ENCODE measurements around the gene SPTBN2.

SPTBN2 gene

GRCh38 chr11:66693356-66694055, 35.5 kb downstream of the SPTBN2 start (continued):
- no peak for TF ChIP-seq ARNTL (CRISPR knock-in tag; IDR thresholded peaks at IDR 0.05; ENCODE audit: borderline replicate concordance, low read depth)

DNA sequence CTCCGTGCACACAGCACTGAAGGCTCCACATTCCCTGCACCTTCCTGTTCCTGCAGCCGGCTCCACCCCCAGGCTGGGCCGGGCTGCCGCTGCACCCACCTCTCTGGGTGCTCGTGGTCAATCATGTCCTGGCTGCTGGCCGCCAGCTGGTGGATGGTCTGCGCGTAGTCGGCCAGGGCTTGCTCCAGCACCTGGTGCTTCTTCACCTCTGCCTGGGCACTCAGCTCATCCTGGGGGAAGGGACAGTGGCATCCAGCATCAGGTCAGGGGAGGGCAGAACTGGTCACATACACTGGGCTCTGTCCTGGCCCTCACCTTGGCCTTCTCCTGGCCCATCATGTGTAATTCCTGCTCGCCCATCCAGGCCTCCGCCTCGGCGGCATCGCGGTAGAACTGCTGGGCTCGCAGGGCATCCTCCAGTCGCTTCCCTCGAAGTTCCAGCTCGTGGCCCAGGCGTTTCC, 36.1 kb downstream of the SPTBN2 start:
- TF ChIP-seq CSRNP3 (CRISPR knock-in tag; IDR thresholded peaks at IDR 0.05) (no peak), ZC3H10 (CRISPR knock-in tag; IDR thresholded peaks at IDR 0.05) (no peak), ZNF8 (CRISPR knock-in tag; IDR thresholded peaks at IDR 0.05) (no peak)
- no peak for ATAC-seq

DNA sequence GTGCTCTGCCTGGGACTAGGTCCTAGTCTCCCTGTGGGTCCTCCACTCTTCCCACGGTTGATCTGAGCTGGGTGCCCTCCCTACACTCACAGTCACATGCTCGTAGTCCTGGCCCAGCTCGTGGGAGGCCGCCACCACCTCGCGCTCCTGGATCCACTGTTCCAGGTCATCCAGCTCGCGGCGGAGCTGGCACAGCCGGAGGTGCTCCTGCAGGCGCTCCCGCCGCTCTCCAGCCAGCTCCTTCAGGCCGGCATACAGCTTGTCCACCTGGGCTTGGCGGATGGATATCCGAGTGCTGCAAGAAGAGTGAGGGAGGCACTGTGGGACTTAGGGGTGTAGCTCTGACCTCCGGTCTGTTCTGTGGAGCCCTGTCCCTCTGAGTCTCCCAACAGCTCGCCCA, 36.6 kb downstream of the SPTBN2 start:
- TF ChIP-seq SNAI2 (CRISPR knock-in tag; IDR thresholded peaks at IDR 0.05), result no peak
- no peak for TF ChIP-seq ZC3H10 (CRISPR knock-in tag; IDR thresholded peaks at IDR 0.05)
- TF ChIP-seq ZNF70 (CRISPR knock-in tag; IDR thresholded peaks at IDR 0.05), result no peak
- no peak for TF ChIP-seq ZNF8 (CRISPR knock-in tag; IDR thresholded peaks at IDR 0.05)
- TF ChIP-seq TCF4 (CRISPR knock-in tag; IDR thresholded peaks at IDR 0.05; ENCODE audit: borderline replicate concordance), result no peak
- no peak for TF ChIP-seq RARB (CRISPR knock-in tag; IDR thresholded peaks at IDR 0.05)
- no peak for TF ChIP-seq GLIS3 (CRISPR knock-in tag; IDR thresholded peaks at IDR 0.05)
- no peak for TF ChIP-seq CSRNP3 (CRISPR knock-in tag; IDR thresholded peaks at IDR 0.05)
- no peak for TF ChIP-seq ZFP3 (CRISPR knock-in tag; IDR thresholded peaks at IDR 0.05)
- TF ChIP-seq, protein P1, sequence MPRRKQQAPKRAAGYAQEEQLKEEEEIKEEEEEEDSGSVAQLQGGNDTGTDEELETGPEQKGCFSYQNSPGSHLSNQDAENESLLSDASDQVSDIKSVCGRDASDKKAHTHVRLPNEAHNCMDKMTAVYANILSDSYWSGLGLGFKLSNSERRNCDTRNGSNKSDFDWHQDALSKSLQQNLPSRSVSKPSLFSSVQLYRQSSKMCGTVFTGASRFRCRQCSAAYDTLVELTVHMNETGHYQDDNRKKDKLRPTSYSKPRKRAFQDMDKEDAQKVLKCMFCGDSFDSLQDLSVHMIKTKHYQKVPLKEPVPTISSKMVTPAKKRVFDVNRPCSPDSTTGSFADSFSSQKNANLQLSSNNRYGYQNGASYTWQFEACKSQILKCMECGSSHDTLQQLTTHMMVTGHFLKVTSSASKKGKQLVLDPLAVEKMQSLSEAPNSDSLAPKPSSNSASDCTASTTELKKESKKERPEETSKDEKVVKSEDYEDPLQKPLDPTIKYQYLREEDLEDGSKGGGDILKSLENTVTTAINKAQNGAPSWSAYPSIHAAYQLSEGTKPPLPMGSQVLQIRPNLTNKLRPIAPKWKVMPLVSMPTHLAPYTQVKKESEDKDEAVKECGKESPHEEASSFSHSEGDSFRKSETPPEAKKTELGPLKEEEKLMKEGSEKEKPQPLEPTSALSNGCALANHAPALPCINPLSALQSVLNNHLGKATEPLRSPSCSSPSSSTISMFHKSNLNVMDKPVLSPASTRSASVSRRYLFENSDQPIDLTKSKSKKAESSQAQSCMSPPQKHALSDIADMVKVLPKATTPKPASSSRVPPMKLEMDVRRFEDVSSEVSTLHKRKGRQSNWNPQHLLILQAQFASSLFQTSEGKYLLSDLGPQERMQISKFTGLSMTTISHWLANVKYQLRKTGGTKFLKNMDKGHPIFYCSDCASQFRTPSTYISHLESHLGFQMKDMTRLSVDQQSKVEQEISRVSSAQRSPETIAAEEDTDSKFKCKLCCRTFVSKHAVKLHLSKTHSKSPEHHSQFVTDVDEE (CRISPR knock-in tag; IDR thresholded peaks at IDR 0.05), result no peak
- TF ChIP-seq, protein P2, sequence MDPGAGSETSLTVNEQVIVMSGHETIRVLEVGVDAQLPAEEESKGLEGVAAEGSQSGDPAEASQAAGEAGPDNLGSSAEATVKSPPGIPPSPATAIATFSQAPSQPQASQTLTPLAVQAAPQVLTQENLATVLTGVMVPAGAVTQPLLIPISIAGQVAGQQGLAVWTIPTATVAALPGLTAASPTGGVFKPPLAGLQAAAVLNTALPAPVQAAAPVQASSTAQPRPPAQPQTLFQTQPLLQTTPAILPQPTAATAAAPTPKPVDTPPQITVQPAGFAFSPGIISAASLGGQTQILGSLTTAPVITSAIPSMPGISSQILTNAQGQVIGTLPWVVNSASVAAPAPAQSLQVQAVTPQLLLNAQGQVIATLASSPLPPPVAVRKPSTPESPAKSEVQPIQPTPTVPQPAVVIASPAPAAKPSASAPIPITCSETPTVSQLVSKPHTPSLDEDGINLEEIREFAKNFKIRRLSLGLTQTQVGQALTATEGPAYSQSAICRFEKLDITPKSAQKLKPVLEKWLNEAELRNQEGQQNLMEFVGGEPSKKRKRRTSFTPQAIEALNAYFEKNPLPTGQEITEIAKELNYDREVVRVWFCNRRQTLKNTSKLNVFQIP (CRISPR knock-in tag; IDR thresholded peaks at IDR 0.05; ENCODE audit: borderline replicate concordance, low read depth), result no peak
- no peak for TF ChIP-seq ISL1 (CRISPR knock-in tag; IDR thresholded peaks at IDR 0.05)
- TF ChIP-seq CREB5 (CRISPR knock-in tag; IDR thresholded peaks at IDR 0.05; ENCODE audit: low read depth), result no peak
- ATAC-seq, result no peak

DNA sequence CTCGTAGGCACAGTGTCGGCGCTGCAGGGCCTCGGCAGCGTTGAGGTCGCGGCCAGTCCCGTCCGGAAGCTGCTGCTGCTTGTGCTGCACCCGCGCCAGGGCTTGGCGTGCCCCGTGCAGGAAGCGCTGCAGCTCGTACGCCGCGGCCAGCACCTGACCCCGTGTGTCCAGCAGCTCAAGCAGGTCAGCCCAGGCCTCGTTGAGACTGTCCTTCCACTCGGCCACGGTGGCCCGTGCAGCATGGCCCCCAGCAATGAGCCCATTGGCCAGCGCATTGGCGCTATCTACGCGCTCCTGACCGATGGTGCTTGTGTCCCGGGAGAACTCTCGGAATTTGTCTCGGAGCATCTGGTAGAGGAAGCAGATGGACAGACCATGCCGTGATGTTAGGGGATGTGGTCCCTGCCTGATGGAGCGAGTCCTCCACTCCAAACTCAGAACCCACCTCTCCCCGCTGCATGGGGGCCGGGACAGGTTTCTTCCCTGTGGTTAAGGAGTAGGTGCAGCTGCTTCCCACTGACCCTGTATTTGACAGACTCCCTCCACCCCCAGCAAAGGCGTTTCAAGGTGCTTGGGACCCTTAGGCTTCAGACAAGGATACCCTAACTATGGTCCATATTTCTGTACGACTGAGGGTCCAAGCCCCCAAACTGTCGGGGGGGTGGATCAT, 37.6 kb downstream of the SPTBN2 start:
- ATAC-seq, result no peak
- TF ChIP-seq RARB (CRISPR knock-in tag; IDR thresholded peaks at IDR 0.05) (no peak), ESRRG (CRISPR knock-in tag; IDR thresholded peaks at IDR 0.05) (no peak), TOX (CRISPR knock-in tag; IDR thresholded peaks at IDR 0.05; ENCODE audit: borderline replicate concordance) (no peak), ZFP30 (CRISPR knock-in tag; IDR thresholded peaks at IDR 0.05) (no peak), ZNF8 (CRISPR knock-in tag; IDR thresholded peaks at IDR 0.05) (no peak), ARNTL (CRISPR knock-in tag; IDR thresholded peaks at IDR 0.05; ENCODE audit: borderline replicate concordance, low read depth) (no peak), ZFP3 (CRISPR knock-in tag; IDR thresholded peaks at IDR 0.05) (no peak), SNAI2 (CRISPR knock-in tag; IDR thresholded peaks at IDR 0.05) (no peak), GLIS3 (CRISPR knock-in tag; IDR thresholded peaks at IDR 0.05) (no peak), ZNF70 (CRISPR knock-in tag; IDR thresholded peaks at IDR 0.05) (no peak), OSR1 (CRISPR knock-in tag; IDR thresholded peaks at IDR 0.05) (no peak), CSRNP3 (CRISPR knock-in tag; IDR thresholded peaks at IDR 0.05) (no peak), BACH2 (CRISPR knock-in tag; IDR thresholded peaks at IDR 0.05; ENCODE audit: borderline replicate concordance) (no peak), CSDC2 (CRISPR knock-in tag; IDR thresholded peaks at IDR 0.05) (no peak), PPARA (CRISPR knock-in tag; IDR thresholded peaks at IDR 0.05; ENCODE audit: borderline replicate concordance) (no peak)
- TF ChIP-seq, protein P1 (CRISPR knock-in tag; IDR thresholded peaks at IDR 0.05), result no peak
